ENCODE data around the gene AFAP1L2. TPM values are rescaled to one million over a fixed set of nuclear protein-coding genes. Genes with fewer than 3 reads are reported as not detected.

AFAP1L2 gene
- total RNA-seq, 6 experiments from 2014 or later, result 0.50 to 2.2 (median 1.1) TPM

DNA sequence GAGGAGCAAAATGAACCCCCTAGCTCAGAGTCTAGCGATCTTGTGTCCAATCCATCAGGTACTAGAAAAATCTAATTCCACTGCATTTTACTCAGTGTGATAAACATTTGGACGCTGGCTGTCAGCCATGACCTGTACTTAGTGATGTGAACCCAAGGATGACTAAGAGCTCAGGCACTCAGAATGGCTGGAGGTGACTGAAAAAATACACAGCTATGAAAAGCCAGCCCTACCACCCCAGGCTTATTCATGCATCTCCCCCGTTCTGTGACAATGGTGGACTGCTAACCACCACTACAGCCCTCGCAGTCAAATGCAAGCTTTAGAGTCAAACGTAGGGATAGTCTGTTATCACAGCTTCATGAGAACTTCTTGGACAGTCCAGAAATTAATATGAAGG lies 14.9 kb downstream of the AFAP1L2 start:
- no peak overlapping the region for H3K27ac ChIP-seq
- ATAC-seq, result peak; percentile 29 to 95 (median 44)
- intact Hi-C loops (cut with DNase I), result no loop called here
- no peaks in the 10 kb centered on the region for H3K9me3 ChIP-seq
- H3K36me3 ChIP-seq, result no peaks in the 10 kb centered on the region
- H3K27me3 ChIP-seq, result no peaks in the 10 kb centered on the region
- peak in 1 of 3 donors; percentile 48 for DNase-seq
- WGBS (ENCODE audit: insufficient coverage, low coverage, low lambda C conversion rate, missing lambda C conversion rate), result 59% methylated on average over 5 of the region's 5 CpGs
- no peak overlapping the region for H3K4me3 ChIP-seq
- TF ChIP-seq, protein P1, sequence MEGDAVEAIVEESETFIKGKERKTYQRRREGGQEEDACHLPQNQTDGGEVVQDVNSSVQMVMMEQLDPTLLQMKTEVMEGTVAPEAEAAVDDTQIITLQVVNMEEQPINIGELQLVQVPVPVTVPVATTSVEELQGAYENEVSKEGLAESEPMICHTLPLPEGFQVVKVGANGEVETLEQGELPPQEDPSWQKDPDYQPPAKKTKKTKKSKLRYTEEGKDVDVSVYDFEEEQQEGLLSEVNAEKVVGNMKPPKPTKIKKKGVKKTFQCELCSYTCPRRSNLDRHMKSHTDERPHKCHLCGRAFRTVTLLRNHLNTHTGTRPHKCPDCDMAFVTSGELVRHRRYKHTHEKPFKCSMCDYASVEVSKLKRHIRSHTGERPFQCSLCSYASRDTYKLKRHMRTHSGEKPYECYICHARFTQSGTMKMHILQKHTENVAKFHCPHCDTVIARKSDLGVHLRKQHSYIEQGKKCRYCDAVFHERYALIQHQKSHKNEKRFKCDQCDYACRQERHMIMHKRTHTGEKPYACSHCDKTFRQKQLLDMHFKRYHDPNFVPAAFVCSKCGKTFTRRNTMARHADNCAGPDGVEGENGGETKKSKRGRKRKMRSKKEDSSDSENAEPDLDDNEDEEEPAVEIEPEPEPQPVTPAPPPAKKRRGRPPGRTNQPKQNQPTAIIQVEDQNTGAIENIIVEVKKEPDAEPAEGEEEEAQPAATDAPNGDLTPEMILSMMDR (IDR thresholded peaks at IDR 0.05), result no peak
- TF ChIP-seq POLR2A (IDR thresholded peaks at IDR 0.05), result no peak
- no peaks in the 10 kb centered on the region for H3K4me1 ChIP-seq

DNA sequence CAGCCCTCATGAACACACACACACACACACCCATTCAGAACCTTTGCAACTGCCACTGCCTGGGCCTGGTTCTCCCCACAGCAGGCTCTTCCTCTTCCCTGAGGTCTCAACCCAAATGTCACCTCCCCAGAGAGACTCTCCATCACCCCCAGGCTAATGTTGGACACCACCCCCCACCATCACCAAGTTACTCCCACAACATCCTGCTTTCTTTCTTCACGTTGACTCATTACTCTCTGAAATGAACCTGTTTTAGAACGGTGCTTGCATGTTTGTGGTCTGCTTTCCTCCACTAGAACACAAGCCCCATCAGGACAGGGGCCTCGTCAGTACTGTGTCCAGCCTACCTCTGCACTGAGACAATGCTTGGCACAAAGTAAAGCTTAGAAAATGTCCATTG lies 16.0 kb downstream of the AFAP1L2 start:
- TF ChIP-seq, protein P1 (IDR thresholded peaks at IDR 0.05), result no peak
- 25% methylated on average over 3 of the region's 3 CpGs for WGBS (ENCODE audit: insufficient coverage, low coverage, low lambda C conversion rate, missing lambda C conversion rate)
- no peak overlapping the region for H3K27ac ChIP-seq

DNA sequence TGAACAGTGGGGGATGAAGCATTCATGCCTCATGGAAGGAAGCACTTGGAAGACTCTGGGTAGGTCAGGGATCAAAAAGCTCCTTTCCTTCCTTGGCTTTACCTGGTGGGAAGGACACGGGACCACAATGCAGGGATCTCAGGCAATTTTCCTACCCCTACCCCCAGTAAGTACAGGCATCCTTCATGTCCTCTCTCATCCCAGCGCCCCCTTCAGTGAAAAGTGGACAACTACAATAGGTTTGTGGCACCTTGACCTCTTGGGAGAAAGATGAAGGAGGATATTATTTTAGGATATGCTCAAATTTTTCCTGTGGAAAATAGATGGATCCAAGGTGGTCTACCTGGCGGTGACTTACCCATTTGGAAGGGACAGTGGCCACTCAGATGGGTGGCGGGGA lies 16.5 kb downstream of the AFAP1L2 start:
- intact Hi-C loops (cut with DNase I), result no loop called here
- TF ChIP-seq POLR2A (IDR thresholded peaks at IDR 0.05), result no peak
- TF ChIP-seq, protein P1 (IDR thresholded peaks at IDR 0.05), result no peak
- Histone ChIP-seq H3K9me3 (no peaks in the 10 kb centered on the region), H3K4me3 (no peak overlapping the region), H3K27ac (no peak overlapping the region), H3K4me1 (no peaks in the 10 kb centered on the region), H3K27me3 (no peaks in the 10 kb centered on the region), H3K36me3 (no peaks in the 10 kb centered on the region)
- 63% methylated on average over 3 of the region's 4 CpGs for WGBS (ENCODE audit: insufficient coverage, low coverage, low lambda C conversion rate, missing lambda C conversion rate)
- no peak for ATAC-seq
- DNase-seq, result no peak

More for the DNA sequence above, 16.0 kb downstream of the AFAP1L2 start:
- no peaks in the 10 kb centered on the region for H3K9me3 ChIP-seq
- H3K27me3 ChIP-seq, result no peaks in the 10 kb centered on the region
- H3K4me3 ChIP-seq, result no peak overlapping the region
- intact Hi-C loops (cut with DNase I), result no loop called here
- DNase-seq (no peak), ATAC-seq (no peak)
- H3K4me1 ChIP-seq, result no peaks in the 10 kb centered on the region
- H3K36me3 ChIP-seq, result no peaks in the 10 kb centered on the region

DNA sequence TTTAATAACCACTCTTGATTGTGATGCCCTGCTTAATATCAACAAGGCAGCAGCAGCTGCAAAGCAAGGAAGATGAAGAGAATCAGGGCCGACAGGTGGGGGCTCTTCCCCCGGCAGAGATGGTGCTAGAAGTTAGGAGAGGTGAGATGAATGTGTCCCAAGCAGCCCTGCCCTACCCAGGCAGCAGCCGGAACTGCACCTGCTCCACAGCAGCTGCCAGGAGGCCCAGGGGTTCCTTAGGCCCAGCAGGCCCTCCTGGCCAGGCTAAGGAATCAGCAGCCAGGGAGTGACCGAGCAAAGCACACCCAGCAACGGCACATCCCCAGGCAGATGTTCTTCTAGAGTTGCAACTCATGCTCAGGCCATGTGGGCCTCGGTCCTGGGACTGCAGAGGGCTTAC lies 17.9 kb downstream of the AFAP1L2 start:
- H3K36me3 ChIP-seq, result no peaks in the 10 kb centered on the region
- H3K27me3 ChIP-seq, result no peaks in the 10 kb centered on the region
- no peak overlapping the region for H3K27ac ChIP-seq
- H3K4me3 ChIP-seq, result no peak overlapping the region
- H3K4me1 ChIP-seq, result no peaks in the 10 kb centered on the region
- intact Hi-C loops (cut with DNase I), result no loop called here
- no peaks in the 10 kb centered on the region for H3K9me3 ChIP-seq
- TF ChIP-seq, protein P1 (IDR thresholded peaks at IDR 0.05), result no peak
- no peak for TF ChIP-seq POLR2A (IDR thresholded peaks at IDR 0.05)
- WGBS (ENCODE audit: insufficient coverage, low coverage, low lambda C conversion rate, missing lambda C conversion rate), result 83% methylated on average over 2 of the region's 6 CpGs
- no peak for ATAC-seq
- DNase-seq, result no peak

DNA sequence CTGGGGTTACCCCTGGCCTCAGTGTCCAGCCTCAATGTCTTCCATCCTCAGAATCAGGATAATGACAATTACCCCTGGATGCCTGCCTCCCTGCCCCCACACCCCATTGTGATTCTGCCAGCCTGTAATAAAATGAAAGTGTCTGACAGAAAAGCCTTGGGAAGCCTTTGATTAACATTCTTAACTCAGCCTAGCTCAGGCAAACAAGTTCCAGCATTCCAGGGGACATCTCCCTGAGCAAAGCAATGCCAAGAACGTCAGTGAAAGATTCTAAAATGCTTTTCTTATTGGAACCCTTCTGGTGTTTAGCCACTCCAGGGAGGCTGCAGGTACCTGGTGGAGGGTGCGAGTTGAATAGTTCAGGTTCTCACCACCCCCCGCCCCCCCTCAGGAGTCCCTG lies 18.7 kb downstream of the AFAP1L2 start:
- no peaks in the 10 kb centered on the region for H3K27me3 ChIP-seq
- H3K4me1 ChIP-seq, result no peaks in the 10 kb centered on the region
- no peak for ATAC-seq
- H3K27ac ChIP-seq, result no peak overlapping the region
- TF ChIP-seq, protein P1 (IDR thresholded peaks at IDR 0.05), result no peak
- no peak for TF ChIP-seq POLR2A (IDR thresholded peaks at IDR 0.05)
- H3K4me3 ChIP-seq, result no peak overlapping the region
- no peaks in the 10 kb centered on the region for H3K36me3 ChIP-seq
- H3K9me3 ChIP-seq, result no peaks in the 10 kb centered on the region
- no peak for DNase-seq
- intact Hi-C loops (cut with DNase I), result no loop called here
- 42% methylated on average over 3 of the region's 3 CpGs for WGBS (ENCODE audit: insufficient coverage, low coverage, low lambda C conversion rate, missing lambda C conversion rate)

Data from right lobe of liver (tissue), 6 donors.